ENCODE measurements around the gene MOB3B. TPM values are rescaled to one million over a fixed set of nuclear protein-coding genes. Genes with fewer than 3 reads are reported as not detected.

The MOB3B gene
- total RNA-seq, 4 donors from 2014 or later: 9.8 to 17.6 (median 14.6) TPM

DNA sequence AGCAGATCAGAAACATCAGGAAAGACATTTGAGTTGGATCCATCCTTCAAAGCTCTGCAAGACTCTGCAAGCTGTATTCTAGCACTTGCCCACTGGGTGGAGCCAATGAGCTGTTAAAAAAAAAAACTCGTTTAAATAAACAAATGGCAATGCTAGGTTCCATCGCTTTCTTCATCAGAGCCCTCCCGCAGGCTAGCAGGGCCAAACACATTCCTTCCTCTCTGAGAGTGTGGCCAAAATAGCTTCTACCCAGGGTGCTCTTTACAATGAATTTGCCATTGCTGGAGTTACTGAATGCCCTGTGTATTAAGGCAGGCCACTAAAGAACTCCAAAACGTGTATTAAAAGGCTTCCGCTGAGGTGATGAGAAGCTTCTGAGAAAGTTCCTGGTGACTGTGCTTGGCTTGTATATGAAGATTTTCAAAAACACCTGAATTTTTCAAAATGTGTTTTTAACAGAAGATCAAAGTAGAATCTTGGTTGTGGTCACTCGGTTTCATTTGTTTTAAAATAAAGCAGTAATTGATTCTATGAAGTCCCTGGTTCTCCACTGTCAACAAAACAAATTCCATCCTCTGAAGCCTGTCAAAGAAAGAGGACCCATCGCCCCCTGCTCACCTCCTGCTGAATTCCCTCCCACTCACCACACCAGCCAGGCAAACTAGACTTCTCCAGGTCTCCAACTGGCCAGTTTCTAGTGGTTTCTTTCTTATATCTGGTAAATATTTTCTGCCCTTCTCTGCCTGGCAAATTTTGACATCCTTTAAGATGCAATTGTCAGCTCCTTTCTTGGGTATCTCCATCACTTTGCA is 196.2 kb downstream of the MOB3B start:
- intact Hi-C loops (cut with DNase I): loop anchor here (5.0 kb wide), 1 partner anchor 194 kb away; the partner anchor contains the start of gene MOB3B

DNA sequence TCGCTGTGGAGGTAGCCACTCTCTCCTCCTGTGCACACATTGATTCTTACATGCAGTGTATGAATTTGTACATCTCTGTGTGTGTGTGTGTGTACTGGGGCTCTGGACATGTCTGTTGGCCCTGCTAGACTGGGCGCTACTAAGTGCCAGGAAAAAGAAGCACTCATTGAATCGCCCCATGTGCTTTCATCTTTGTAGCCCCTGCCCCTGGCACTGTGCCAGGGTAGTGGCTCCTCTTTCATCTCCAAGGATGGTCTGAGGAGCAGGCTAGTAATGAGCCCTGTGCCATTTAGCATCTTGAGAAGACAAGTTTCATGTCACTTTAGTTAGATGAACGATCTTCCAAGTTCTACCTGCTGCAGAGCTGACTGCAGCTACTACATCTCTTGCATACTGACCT is 198.2 kb downstream of the MOB3B start:
- no peaks in the 10 kb centered on the region for H3K27me3 ChIP-seq
- intact Hi-C loops (cut with DNase I): loop anchor here (2.0 to 5.0 kb wide), 2 partner anchors 196 to 221 kb away; partner anchors contain the start of gene MOB3B
- H3K4me3 ChIP-seq (replicated peaks in 1 of 3): no peak overlapping the region
- no peak for TF ChIP-seq POLR2A (IDR thresholded peaks at IDR 0.05)
- TF ChIP-seq, protein P1, sequence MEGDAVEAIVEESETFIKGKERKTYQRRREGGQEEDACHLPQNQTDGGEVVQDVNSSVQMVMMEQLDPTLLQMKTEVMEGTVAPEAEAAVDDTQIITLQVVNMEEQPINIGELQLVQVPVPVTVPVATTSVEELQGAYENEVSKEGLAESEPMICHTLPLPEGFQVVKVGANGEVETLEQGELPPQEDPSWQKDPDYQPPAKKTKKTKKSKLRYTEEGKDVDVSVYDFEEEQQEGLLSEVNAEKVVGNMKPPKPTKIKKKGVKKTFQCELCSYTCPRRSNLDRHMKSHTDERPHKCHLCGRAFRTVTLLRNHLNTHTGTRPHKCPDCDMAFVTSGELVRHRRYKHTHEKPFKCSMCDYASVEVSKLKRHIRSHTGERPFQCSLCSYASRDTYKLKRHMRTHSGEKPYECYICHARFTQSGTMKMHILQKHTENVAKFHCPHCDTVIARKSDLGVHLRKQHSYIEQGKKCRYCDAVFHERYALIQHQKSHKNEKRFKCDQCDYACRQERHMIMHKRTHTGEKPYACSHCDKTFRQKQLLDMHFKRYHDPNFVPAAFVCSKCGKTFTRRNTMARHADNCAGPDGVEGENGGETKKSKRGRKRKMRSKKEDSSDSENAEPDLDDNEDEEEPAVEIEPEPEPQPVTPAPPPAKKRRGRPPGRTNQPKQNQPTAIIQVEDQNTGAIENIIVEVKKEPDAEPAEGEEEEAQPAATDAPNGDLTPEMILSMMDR (IDR thresholded peaks at IDR 0.05): no peak
- H3K27ac ChIP-seq: no peak overlapping the region
- WGBS, 2 donors: 83 to 87% methylated on average over 4 of the region's 4 CpGs
- no peaks in the 10 kb centered on the region for H3K36me3 ChIP-seq
- H3K4me1 ChIP-seq: peaks cover 0 to 7% of the 10 kb centered on the region in 2 donors
- no peaks in the 10 kb centered on the region for H3K9me3 ChIP-seq
- DNase-seq: no peak

More for the DNA sequence above, 196.2 kb downstream of the MOB3B start:
- H3K27me3 ChIP-seq: no peaks in the 10 kb centered on the region
- H3K4me1 ChIP-seq: peaks cover 7 to 19% of the 10 kb centered on the region in 2 donors
- no peak overlapping the region for H3K4me3 ChIP-seq (replicated peaks in 1 of 3)
- peak; percentile 70 to 71 for DNase-seq
- peak overlapping the region in 1 of 3 donors; percentile 3 for H3K27ac ChIP-seq
- no peak for TF ChIP-seq POLR2A (IDR thresholded peaks at IDR 0.05)
- TF ChIP-seq, protein P1 (IDR thresholded peaks at IDR 0.05): peak; percentile 61 to 95 (median 85)
- H3K36me3 ChIP-seq: no peaks in the 10 kb centered on the region
- no peaks in the 10 kb centered on the region for H3K9me3 ChIP-seq
- WGBS, 2 donors: 32 to 40% methylated on average over 7 of the region's 7 CpGs

DNA sequence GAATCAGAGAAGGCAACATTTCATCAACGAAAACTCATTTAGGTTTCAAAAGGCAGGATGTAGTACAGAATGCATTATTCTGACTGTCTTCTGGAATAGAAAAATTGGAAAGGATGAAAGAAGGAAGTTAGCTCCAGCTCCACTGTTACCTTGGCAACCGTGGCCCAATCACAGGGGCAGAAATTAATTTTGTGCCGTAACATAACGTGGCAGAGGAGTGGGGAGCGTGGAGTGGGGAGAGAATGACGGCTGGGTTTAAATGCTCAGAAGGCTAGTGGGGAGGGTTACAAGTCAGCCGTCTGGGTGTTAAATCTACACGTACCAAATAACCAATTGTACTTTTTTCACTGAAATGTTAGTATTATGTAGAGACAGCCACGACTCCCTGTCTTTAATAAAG is 200.3 kb downstream of the MOB3B start:
- intact Hi-C loops (cut with DNase I): no loop called here
- no peak overlapping the region for H3K27ac ChIP-seq
- no peak for DNase-seq
- WGBS, 2 donors: 87 to 89% methylated on average over 9 of the region's 9 CpGs
- no peaks in the 10 kb centered on the region for H3K27me3 ChIP-seq
- TF ChIP-seq, protein P1 (IDR thresholded peaks at IDR 0.05): no peak
- TF ChIP-seq POLR2A (IDR thresholded peaks at IDR 0.05): no peak
- H3K4me3 ChIP-seq (replicated peaks in 1 of 3): no peak overlapping the region
- H3K36me3 ChIP-seq: no peaks in the 10 kb centered on the region
- no peaks in the 10 kb centered on the region for H3K9me3 ChIP-seq
- peaks cover 0 to 7% of the 10 kb centered on the region in 2 donors for H3K4me1 ChIP-seq

DNA sequence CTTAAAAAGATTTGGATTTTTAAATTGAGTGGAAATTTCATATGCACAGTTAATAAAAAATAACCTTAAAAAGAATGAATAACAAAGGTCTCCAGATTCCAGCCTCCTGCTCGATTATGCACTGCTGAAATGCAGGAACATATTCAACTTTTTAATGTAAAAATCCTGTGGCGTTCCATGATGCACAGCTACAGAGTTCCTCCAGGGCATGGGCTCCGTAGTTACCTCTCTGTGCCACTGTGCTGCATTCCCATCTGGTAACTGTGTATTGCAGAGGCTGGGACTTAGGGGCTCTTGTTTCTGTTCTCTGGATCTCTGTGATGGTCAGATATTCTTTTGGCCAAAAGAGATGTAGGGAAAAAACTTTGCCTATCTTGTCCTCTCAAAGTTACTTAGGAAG is 201.1 kb downstream of the MOB3B start:
- 85 to 86% methylated on average over 3 of the region's 3 CpGs for WGBS, 2 donors

More for the DNA sequence above, 201.1 kb downstream of the MOB3B start:
- intact Hi-C loops (cut with DNase I): no loop called here
- DNase-seq: no peak
- Histone ChIP-seq H3K4me3 (replicated peaks in 1 of 3) (no peak overlapping the region), H3K36me3 (no peaks in the 10 kb centered on the region), H3K27ac (no peak overlapping the region), H3K27me3 (no peaks in the 10 kb centered on the region), H3K9me3 (no peaks in the 10 kb centered on the region), H3K4me1 (peaks cover 0 to 3% of the 10 kb centered on the region in 2 donors)
- TF ChIP-seq POLR2A (IDR thresholded peaks at IDR 0.05): no peak
- TF ChIP-seq, protein P1 (IDR thresholded peaks at IDR 0.05): no peak
